H4 (cell line): ENCODE data around the gene KRR1. TPM values are rescaled to one million over a fixed set of nuclear protein-coding genes. Genes with fewer than 3 reads are reported as not detected.

ENCODE experiments used
- DNase-seq: peaks from one replicate; pipeline ENCODE4 v3.0.0-alpha.2; 2015; ENCODE audit warnings: low spot score
- total RNA-seq: library from RNA; depleted of rRNA; stranded (reverse); fragments of >200 nt; shearing (Covaris generic); gene quantifications from 2 replicates; pipeline ENCODE4 v1.2.3, GENCODE V29; 2014; rRNA removed

The KRR1 gene
- 49.2 and 76.8 TPM in 2 replicates for total RNA-seq

DNA sequence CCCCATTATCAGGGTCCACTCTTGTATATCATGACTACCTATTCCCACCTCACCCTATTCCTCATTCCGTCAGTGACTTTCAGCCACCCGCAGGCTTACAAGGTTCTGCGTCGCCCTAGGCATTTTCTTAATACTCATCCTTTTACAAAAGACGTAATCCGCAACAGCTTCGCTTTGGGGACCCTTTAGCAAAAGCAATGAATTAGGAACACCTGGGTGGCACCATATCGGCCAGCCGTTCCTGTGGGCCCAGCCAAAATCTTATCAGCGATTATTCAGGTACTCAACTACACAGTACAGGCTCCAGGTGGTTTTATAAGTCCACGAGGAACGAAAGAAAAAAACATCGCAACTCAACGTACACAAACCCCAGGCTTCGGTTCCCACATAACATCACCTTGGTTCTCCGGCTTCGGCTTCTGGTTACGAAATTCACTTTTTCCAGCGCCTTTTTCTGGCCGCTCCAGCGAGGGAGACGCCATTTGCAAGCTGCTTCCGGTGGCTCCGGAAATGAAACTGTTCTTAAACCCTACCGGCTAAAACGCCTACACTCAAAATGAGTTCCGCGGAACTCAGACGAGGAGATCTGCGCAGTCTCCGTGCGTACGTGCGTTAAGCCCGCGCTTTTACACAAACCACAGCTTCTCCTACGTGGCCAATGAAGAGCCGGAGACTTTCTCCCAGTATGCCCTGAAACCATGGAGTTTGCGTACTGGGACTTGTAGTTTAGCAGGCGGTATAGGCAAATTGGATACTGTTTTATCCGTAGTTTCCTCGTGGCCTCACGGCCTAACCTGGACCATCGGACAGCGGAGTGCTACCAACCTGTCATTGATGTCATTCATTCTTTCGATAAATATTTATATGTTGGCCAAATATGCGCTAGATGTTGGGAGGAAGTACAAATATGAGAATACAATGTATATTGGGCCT lies at the start of gene KRR1:
KRR1 (minus strand) TSS at position 494 of the 933 bp plus-strand sequence; CDS start at position 482, 12 bp downstream.
- peak; percentile 99 for DNase-seq

DNA sequence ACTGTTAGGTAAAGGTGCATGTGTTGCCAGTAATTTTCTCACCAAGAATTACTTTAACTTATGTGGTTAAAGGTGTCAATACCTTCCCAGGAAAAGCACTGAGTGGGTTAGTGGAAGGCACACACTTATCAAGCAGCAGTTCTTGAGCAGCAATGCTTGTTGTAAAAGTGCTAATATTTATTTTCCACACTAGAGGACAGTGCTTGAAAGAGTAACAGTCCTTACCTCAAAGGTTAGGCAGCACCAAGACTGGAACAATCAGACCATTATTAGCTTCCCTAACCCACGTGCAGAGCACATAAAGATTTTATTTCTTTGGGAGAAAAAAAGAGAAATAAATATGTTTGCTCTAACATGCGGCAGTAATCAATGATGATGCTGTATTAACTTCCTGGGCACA lies 48.8 kb upstream of the KRR1 start:
- DNase-seq = peak; percentile 11

DNA sequence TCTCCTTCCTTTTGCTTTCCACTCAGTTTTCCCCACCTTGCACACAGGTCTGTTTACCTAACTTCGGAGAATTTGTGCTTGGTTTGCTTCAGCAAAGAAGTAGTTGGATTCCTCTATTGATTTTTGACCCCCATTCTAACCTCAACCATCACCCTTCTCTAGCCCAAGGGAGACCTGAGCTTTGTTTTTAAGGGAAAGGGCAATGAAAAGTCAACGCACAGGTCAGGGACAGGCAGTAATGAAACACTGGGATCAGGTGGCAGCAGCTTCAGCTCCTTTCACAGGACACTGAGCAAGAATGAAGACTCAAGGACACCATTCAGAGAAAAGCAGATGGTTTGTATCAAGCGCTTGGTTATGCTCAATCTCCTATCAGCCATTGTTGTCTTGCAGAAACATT lies 46.9 kb upstream of the KRR1 start:
- no peak for DNase-seq

DNA sequence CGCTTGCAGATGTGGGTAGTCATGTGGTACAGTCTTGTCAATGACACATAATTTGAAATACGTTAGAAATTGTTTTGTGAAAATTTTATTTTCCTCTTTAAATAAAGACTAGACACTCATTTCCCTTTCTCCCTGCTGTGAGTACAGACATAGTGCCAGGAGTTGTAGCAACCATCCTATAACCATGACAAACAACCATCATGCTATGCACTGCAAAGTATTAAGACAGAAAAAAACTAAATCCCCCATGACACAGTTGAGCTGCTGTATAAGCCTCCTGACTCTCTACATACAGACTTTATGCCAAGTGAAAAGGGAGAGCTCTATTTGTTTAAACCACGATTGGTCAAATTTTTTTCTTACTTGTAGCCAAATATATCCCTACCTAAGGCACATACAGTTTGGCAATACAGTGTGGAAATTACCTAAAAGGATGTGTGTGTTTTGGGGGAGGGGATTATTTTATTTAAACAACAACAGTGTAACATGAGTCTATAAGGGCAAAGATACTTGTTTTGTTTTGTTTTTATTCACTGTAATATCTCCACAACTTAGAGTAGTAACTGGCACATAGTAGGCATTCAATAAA lies 45.0 kb upstream of the KRR1 start:
- DNase-seq = no peak

DNA sequence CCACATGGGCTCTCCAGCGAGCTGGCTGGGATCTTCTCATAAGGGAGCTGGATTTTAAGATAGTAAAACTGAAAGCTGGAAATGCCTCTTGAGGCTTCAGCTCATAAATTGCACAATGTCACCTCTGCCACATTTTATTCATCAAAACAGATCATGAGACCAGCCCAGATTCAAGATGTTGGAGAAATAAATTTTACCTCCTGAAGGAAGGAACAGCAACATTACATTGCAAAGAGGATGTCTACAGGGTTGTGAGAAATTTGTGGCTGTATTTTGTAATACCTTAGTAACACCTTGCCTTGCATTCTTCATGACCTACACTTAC lies 43.1 kb upstream of the KRR1 start:
- DNase-seq = no peak

DNA sequence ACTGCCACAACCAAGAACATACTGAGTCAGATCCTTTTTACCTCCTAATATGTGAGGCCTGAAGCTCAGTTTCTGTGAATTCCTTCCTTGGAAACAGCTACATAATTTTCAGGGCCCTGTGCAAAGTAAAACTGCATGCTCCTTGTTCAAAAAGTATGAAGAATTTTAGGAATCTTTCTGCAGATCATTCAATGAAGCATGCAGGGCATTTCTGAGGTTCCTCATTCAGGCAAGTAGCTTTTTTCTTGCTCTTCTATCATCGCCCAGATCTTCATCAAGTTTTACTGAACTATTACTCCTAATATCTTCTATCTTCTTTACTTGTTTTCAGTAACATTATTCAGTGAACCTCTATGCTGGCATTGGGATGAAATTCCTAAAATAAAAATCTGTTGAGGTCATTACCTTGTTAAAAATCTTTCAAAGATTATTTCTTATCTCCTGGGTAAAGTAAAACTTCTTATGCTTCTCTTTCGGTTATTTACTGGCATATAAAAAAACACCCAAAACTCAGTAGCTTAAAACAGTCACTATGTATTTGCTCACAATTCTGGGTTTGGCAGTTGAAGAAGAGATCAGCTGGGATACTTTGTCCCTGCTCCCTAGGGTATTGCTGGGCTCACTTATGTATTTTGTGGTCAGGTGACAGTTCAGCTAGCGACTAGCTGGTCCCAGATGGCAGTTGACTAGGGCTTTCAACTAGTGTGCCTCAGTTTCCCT lies 42.6 kb upstream of the KRR1 start:
- DNase-seq = no peak

DNA sequence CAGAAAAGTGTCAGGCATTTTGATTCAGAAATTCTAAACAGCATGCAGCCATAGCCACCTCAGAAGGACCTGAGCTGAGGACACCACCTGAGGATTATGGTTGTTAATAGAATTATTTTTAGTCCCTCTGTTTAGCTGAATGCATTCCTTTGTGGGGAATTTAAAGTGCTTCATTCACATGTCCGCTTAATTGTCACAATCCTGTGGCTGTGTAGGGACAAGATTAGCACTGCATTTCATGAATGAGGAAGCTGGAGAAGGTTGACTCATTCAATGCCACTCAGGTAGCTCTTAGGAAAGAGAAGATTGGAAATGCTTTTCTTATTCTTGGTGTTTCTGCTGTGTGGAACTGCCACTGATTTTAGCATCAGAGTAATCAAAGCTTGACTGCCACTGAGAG lies 42.0 kb upstream of the KRR1 start:
- DNase-seq = peak; percentile 9

DNA sequence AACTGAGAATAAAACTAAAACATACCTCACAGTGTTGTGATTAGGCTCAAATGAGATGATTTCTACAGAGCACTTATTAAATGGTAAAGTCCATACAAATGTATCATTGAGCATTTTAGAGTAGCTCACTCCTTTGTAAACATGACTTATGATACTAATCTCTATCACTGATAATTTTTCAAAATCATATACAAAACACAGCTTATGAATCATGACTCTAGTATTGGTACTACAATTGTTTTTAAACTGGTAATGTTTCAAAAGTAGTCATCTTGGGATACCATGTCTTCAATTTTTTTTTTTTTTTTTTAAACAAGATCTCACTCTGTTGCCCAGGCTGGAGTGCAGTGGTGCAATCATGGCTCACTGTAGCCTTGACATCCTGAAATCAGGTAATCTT lies 40.1 kb upstream of the KRR1 start:
- no peak for DNase-seq

DNA sequence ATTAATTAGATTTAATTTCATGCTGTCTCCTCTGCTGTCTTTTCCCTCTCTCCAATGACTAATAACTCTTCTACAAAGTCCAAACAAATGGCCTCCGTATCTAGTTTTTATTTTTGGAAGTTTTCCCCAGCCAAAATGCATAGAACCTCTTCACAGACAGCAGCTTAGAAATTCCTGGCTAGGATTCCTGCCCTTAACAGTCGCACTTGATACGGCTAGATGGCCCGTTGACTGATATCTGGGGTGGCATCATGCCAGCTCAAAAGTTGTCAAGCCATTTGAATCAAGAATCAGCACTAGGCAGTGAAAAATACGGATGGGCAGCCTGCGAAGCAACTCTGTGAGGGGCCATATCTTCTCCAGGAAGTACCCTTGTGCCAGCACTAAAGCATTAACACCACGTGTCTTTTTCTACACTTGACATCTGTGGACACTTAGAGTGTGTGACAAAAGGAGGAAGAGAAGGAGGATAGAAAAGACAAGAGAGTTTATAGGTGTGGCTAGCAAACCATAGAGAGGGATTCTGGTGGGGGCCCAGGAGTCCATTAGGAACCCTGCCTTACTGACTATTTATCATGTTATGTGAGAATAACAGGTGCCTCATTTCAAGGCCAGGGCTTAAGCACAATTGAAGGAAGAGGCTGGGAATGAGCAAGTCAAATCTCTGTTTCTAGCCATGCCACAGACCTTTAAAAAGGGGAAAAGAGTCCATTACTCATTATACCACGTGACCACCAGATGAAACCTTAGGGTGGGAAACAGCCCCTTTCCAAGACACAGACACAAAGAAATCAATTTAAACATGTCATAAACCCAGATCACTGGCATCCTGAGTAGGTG lies 39.2 kb upstream of the KRR1 start:
- DNase-seq = no peak

DNA sequence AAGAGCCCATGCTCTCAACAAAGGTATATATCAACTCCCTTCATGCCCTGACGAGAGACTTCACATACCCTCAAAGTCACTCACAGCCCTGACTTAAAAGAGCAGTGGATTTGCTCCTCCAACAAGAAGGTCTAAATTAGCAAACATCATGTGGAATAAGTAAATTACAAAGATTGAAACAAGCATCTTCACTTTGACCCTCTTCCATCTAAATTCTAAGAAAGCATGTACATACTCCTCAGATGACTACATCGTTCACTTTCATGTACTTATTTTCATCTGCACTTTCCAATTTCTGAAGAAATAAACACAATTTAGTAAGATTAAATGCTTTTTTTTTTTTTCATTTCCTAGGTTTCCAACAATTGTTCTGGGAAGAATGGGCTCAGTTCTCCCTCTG lies 38.6 kb upstream of the KRR1 start:
- no peak for DNase-seq

DNA sequence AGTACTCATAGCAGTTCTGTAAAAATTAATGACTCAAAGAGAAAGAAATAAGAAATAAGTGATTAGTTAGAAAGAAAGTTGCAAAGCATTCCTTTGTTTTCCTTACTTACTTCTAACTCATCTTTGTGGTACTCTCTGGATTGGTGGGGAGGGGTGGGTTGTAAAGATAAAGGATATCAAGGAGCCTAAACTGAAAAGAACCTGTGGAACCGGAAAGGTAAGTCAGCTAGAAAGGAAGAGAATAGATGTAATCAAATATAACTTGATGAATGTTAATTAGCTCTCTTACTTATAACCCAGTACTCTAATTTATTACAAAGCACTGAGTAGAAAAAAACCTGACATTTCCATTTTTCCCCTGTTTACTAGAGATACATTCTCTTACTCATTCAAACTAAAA lies 37.5 kb upstream of the KRR1 start:
- DNase-seq = no peak

DNA sequence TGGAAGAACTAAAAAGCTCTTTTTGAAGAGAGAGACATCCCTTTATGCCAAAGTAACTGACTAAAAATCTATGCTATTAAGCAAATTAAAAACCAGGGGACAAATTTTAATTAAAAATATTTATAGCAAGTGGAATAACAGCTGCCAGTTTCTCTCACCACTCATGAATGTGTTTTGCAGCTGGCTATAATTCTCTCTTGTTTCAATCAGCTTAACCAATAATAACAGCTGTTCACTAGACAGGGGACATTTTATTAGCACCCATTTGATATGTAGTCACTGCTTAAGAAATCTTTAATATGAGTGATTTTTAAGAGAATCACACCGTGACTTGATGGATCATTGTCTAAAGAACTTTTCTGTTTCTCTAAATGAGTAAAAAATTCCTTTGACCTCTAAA lies 34.2 kb upstream of the KRR1 start:
- no peak for DNase-seq

DNA sequence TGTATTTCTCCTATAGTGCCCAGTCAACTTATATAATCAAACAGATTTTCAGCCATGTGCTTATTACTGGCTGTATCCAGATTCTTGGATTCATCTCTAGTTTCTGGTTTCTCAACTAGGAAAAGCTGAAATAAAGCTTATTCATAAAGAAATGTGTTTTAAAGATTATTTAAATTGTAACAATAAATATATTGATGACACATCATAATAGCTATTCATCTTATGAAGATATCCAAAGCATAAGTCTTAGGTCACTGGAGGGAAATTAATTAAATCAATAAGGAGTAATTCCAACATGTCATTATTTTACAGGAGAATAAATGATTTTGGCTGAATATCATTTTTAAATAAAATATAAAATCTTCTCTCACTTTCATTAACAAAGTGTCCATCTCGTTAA lies 32.1 kb upstream of the KRR1 start:
- DNase-seq = no peak

DNA sequence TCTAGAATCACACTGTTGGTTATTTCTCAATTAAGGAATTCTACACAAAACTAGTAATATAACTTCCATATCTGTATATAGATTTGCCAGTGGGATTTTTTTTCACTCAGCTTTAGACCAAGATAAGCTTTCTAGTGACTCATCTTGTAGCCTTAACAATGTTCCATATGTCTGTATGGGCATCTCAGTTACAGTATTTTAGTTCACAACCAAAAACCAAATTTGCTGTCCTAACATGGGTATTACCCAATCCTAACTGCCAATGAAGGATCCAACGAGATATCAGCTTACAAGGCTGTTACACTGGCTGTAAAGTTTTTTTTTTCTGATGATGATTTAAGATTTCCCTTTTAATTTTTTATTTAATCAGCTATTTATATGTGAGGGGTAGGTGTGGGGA lies 31.5 kb upstream of the KRR1 start:
- DNase-seq = no peak

DNA sequence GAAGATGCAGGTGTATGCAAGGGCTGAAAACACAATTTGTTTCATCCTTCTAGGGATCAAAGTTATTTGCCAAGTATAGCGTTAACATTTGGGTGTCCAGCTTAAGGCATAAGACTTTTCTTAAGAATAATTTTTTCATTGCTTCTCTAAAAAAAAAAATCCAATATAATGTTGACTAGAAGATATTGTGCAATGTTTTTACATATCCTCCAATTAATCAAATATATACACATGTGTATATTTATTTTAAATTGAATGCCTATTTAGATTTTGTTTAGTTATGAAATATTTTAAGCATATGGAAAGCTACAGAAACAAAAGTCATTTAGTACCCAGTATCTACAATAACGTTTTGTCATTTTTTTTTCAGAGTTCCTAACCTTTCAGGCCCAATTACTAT lies 28.5 kb upstream of the KRR1 start:
- no peak for DNase-seq

DNA sequence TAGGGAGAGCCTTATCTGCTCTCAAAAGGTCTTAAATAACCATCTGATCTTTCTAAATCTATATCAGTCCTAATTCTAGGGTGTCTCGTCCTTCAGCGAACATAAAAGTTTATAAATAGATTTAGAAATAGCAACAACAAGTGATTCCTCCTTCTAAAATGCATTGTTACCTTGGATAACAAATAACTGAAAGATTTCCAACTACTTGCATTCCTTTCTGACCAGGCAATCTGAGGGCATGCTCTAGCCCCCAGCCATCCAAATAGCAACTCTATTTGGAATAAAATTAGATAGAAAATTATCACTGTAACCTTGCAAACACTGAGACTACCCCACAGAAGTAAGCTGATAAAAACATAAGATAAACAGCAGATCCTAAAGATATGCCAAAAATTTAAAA lies 21.8 kb upstream of the KRR1 start:
- DNase-seq = no peak

DNA sequence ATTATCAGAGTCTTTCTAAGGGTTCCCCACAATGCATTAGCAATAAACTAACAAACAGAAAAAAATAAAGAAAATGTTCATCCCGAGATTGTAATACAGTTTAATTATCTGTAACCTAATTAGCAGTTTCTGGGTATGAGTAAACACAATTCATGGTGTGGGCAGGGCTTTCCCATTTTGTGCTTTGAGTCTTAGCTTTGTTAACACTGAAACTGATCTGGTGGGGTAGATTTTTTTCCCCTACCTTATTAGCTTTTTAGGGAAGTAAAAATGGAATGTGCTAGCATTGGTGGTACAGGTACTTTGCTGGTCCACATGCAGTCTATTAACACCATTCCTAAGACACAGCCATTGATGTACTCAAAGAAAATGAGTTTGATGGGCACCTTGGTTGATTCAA lies 18.4 kb upstream of the KRR1 start:
- DNase-seq = no peak

DNA sequence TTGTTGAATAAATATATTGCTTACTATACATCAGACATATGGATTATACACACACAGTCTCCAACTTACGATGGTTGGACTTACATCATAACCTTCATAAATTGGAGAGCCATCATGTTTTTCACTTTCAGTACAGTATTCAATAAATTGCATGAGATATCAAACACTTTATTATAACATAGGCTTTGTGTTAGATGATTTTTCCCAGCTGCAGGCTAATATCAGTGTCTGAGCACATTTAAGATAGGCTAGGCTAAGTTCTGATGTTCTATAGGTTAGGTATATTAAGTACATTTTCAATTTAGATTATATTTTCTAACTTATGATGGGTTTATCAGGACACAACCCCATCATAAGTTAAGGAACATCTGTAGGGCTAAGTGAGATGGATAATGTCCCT lies 17.9 kb upstream of the KRR1 start:
- DNase-seq = no peak

DNA sequence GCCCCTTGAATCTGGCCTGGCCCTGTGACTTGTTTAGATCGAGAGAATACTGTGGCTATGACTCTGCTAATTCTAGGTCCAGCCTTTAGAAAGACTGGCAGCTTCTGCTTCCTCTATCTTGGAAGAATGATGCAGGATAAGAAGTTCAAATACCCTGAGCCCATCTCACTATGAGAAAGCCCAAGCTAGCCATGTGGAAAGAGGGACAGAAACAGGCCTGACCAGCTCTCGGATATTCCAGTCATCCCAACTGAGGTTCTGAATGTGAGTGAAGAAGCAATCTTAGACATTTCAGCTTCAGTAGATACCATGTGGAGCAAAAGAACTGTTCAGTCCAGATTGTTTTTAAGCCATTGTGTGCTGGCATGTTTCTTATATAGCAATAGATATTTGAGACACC lies 17.3 kb upstream of the KRR1 start:
- DNase-seq = no peak

DNA sequence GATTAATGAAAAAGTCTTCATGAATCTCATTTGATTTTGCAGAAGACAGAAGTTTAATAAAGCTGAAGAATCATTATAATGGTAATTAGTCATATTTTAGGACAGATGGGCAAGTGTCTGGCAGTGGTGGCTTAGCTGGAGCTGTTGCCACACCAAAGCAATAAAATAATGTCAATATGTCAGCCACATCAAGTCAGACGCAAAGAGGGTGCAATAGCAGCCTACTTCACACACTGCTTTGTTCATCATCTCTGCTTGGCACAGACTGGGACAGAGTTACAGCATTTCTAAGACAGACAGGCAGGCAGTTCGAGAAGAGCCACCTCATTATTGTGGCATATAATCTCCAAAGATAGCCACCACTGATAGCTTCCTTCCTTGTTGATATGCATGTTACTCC lies 16.9 kb upstream of the KRR1 start:
- DNase-seq = no peak

DNA sequence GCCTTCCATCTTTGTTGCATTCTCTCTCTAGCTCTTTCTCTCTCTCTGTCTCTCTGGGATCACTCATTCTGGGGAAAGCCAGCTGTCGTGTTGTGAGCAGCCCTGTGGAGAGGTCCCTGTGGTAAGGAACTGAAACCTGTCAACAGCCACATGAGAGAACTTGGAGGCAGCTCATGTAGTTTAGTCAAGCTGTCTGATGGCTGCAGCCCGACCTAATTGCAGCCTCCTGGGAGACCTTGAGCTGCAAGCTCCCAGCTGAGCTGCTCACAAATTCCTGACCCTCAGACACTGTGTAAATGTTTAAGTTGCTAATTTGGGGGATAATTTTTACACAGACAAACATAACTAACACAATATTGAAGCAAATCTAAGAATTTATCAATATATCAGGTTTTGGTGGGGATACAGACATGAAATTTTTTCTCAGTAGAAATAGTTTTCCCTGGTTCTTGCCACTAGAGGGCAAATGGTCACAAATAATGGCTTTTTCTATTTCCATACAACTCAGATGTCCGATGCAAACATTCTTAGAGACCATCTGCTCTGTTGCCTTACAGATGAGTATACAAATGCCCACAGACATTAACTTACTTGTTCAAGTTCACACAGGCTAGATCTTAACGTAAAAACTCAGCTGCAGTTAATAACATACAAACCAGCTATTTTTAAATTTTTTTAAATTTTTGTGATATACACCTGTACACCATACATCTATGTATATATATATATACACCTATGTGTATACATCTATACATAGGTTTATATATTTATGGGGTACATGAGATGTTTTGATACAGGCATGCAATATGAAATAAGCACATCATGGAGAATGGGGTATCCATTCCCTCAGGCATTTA lies 15.5 kb upstream of the KRR1 start:
- peak; percentile 59 for DNase-seq
